HepG2 (cell line): Measurements from ENCODE around the gene SEMA3E. TPM values are rescaled to one million over a fixed set of nuclear protein-coding genes. Genes with fewer than 3 reads are reported as not detected.

Source experiments
- ATAC-seq: fragments of 200-7000 bp; cut with Tn5 transposase; 3 replicates; pipeline ENCODE4 v1.9.1; 2020; ENCODE audit warnings: mild to moderate bottlenecking, moderate library complexity
- BruUV-seq: library from RNA; stranded (reverse); fragments of 400-500 nt; replicated peaks from 2 replicates; lab custom pipeline; 2021; lab: Mats Ljungman, UMichigan
- CTCF ChIA-PET: fragments of 300-600 bp; formaldehyde crosslinking; extraction: SDS; loops from one replicate; lab custom pipeline; 2021; ENCODE audit warnings: low total read pairs, inconsistent platforms, low intra/inter-chr PET ratio; lab: Yijun Ruan, JAX
- POLR2A ChIA-PET: fragments of 350-600 bp; sonication (Branson Sonifier 250); formaldehyde crosslinking; loops from one replicate; lab custom pipeline; 2020; ENCODE audit warnings: antibody characterized with exemption, inconsistent platforms; lab: Yijun Ruan, JAX
- DNase-seq: peaks from one replicate; pipeline ENCODE4 v3.0.0-alpha.2; 2015; ENCODE audit warnings: low spot score
- FAIRE-seq: peaks from 3 replicates; lab custom pipeline; 2011; peaks lifted over from hg19 to GRCh38; lab: Jason Lieb, UNC
- H2AFZ ChIP-seq: one replicate; pipeline ENCODE4 v1.6.1; 2011; ENCODE audit warnings: low read length, inconsistent platforms
- H3K27ac ChIP-seq: fragments of 300-600 bp; 3 replicates; pipeline ENCODE4 v1.8.0; 2011; ENCODE audit warnings: mixed run types, mild to moderate bottlenecking, mixed read lengths, low read length, inconsistent platforms; ENCODE audit not compliant: insufficient read depth; ENCODE audit errors: extremely low read length
- H3K27me3 ChIP-seq, 2 experiments: fragments of 200-600 bp in 1 of 2; 2 replicates in 1 of 2; 3 replicates in 1 of 2; pipeline versions ENCODE4 v1.6.0 to v1.8.0; 2011; ENCODE audit warnings: low read length in 2 of 2, mild to moderate bottlenecking in 2 of 2, moderate library complexity in 2 of 2, inconsistent platforms in 1 of 2; ENCODE audit not compliant: insufficient read depth in 2 of 2, control insufficient read depth in 1 of 2
- H3K36me3 ChIP-seq, 2 experiments: fragments of 200-600 bp in 1 of 2; replicated peaks in 1 of 2; 2 replicates in 1 of 2; 3 replicates in 1 of 2; pipeline versions ENCODE4 v1.5.1 to v1.8.0; 2011; ENCODE audit warnings: low read length in 2 of 2, inconsistent platforms in 1 of 2; ENCODE audit not compliant: insufficient read depth in 2 of 2, control insufficient read depth in 1 of 2
- H3K4me1 ChIP-seq: 2 replicates; pipeline ENCODE4 v1.5.1; 2012; ENCODE audit warnings: low read length, inconsistent platforms; ENCODE audit not compliant: insufficient read depth
- H3K4me2 ChIP-seq: 2 replicates; pipeline ENCODE4 v1.6.0; 2011; ENCODE audit warnings: low read depth, low read length, inconsistent platforms
- H3K4me3 ChIP-seq, 3 experiments: fragments of 200-600 bp in 1 of 3; sonication (generic), shearing (Covaris generic) in 1 of 3; replicated peaks in 1 of 3; 2 replicates each; pipeline ENCODE4 v1.5.1; 2011 to 2016; ENCODE audit warnings: low read length in 3 of 3, inconsistent platforms in 2 of 3, low read depth in 2 of 3, mild to moderate bottlenecking in 2 of 3, control low read depth in 1 of 3, mixed read lengths in 1 of 3; ENCODE audit not compliant: insufficient read depth in 1 of 3
- H3K79me2 ChIP-seq: one replicate; pipeline ENCODE4 v1.6.1; 2011; ENCODE audit warnings: low read length, inconsistent platforms; ENCODE audit not compliant: insufficient read depth
- H3K9ac ChIP-seq: 2 replicates; pipeline ENCODE4 v1.6.0; 2011; ENCODE audit warnings: mild to moderate bottlenecking, low read depth, low read length, inconsistent platforms; ENCODE audit not compliant: insufficient read depth
- H3K9me3 ChIP-seq: 2 replicates; pipeline ENCODE4 v1.5.1; 2012; ENCODE audit warnings: mild to moderate bottlenecking, low read length
- H4K20me1 ChIP-seq: 2 replicates; pipeline ENCODE4 v1.6.0; 2011; ENCODE audit warnings: inconsistent platforms, mild to moderate bottlenecking, low read length, moderate library complexity; ENCODE audit not compliant: insufficient read depth
- NFIC ChIP-seq: IDR thresholded peaks from 2 replicates; pipeline ENCODE4 v1.6.1; 2012; ENCODE audit warnings: mild to moderate bottlenecking, low read length, inconsistent platforms
- SP140L ChIP-seq: sonication (generic); formaldehyde crosslinking; IDR thresholded peaks from 2 replicates; pipeline ENCODE4 v1.4.0; 2020; ENCODE audit warnings: missing genetic modification reagents, borderline replicate concordance
- TAF1 ChIP-seq: sonication (generic); formaldehyde crosslinking; IDR thresholded peaks from 2 replicates; pipeline ENCODE4 v1.4.0; 2020; ENCODE audit warnings: missing genetic modification reagents
- TBP ChIP-seq: sonication (generic); formaldehyde crosslinking; IDR thresholded peaks from 2 replicates; pipeline ENCODE4 v1.5.0; 2020; ENCODE audit warnings: missing genetic modification reagents
- THYN1 ChIP-seq: sonication (generic); formaldehyde crosslinking; IDR thresholded peaks from 2 replicates; pipeline ENCODE4 v1.8.1; 2023; ENCODE audit warnings: low read depth, mild to moderate bottlenecking, moderate library complexity, missing genetic modification reagents, borderline replicate concordance
- ZFP82 ChIP-seq: sonication (generic); formaldehyde crosslinking; IDR thresholded peaks from 2 replicates; pipeline ENCODE4 v1.5.1; 2020; ENCODE audit warnings: mild to moderate bottlenecking, missing genetic modification reagents, borderline replicate concordance
- ZNF569 ChIP-seq: sonication (generic); formaldehyde crosslinking; IDR thresholded peaks from 2 replicates; pipeline ENCODE4 v1.5.0; 2020; ENCODE audit warnings: mild to moderate bottlenecking, missing genetic modification reagents, moderate library complexity, borderline replicate concordance
- ZNF746 ChIP-seq: sonication (generic); formaldehyde crosslinking; IDR thresholded peaks from 2 replicates; pipeline ENCODE4 v1.8.0; 2022; ENCODE audit warnings: mild to moderate bottlenecking, missing genetic modification reagents
- ZNF891 ChIP-seq: sonication (generic); formaldehyde crosslinking; IDR thresholded peaks from 2 replicates; pipeline ENCODE4 v1.5.0; 2020; ENCODE audit warnings: mild to moderate bottlenecking, missing genetic modification reagents
- WGBS: methylation state at CpG from one replicate; pipeline ENCODE4 v1.1.6; 2017; ENCODE audit warnings: low lambda C conversion rate; 5-methylcytosine and 5-hydroxymethylcytosine counted together
- in situ Hi-C: cut with HindIII; loops from 2 replicates; pipeline ENCODE4 v1.10.0; 2017; ENCODE audit warnings: low pct_unique_long_range_greater_than_20kb; ENCODE audit not compliant: extremely low pct_ligation_motif_present
- intact Hi-C: fragments of 100-400 bp; cut with micrococcal nuclease; formaldehyde crosslinking; loops from one replicate; pipeline ENCODE4 v1.10.0; 2022; ENCODE audit not compliant: unreplicated experiment
- polyA plus RNA-seq, 8 experiments: library from polyadenylated mRNA; depleted of rRNA in 3 of 8; stranded (reverse) in 7 of 8; unstranded in 1 of 8; fragments of >200 nt; fragmentation: Illumina TruSeq in 4 of 8; extraction: Trizol in 4 of 8; gene quantifications; 2 replicates each; pipeline versions ENCODE4 v1.2.1 to v1.2.3, GENCODE V29; 2011 to 2016; ENCODE audit warnings: low read depth in 4 of 8, missing spikeins in 1 of 8, mixed read lengths in 1 of 8; ENCODE audit not compliant: insufficient read depth in 1 of 8
- total RNA-seq, 5 experiments: library from RNA; depleted of rRNA; stranded (reverse); fragments of >200 nt; fragmentation: Illumina TruSeq; extraction: Trizol; gene quantifications; 2 replicates each; pipeline ENCODE4 v1.2.3, GENCODE V29; 2016; ENCODE audit warnings: low read depth in 1 of 5
- TF ChIP-seq, protein P1 (sequence below): sonication (generic); formaldehyde crosslinking; IDR thresholded peaks from 2 replicates; pipeline ENCODE4 v1.4.0; 2020; ENCODE audit warnings: low read depth, mild to moderate bottlenecking, missing genetic modification reagents
- TF ChIP-seq, protein P2 (sequence below): sonication (generic); formaldehyde crosslinking; IDR thresholded peaks from 2 replicates; pipeline ENCODE4 v1.4.0; 2020; ENCODE audit warnings: missing genetic modification reagents
- TF ChIP-seq, protein P3 (sequence below): sonication (generic); formaldehyde crosslinking; IDR thresholded peaks from 2 replicates; pipeline ENCODE4 v1.4.0; 2020; ENCODE audit warnings: missing genetic modification reagents

SEMA3E gene
- total and polyA plus RNA-seq, 2 of the 13 experiments (the other 11 are each of a cell fraction or from before 2014, with no cell fraction given), result not detected

DNA sequence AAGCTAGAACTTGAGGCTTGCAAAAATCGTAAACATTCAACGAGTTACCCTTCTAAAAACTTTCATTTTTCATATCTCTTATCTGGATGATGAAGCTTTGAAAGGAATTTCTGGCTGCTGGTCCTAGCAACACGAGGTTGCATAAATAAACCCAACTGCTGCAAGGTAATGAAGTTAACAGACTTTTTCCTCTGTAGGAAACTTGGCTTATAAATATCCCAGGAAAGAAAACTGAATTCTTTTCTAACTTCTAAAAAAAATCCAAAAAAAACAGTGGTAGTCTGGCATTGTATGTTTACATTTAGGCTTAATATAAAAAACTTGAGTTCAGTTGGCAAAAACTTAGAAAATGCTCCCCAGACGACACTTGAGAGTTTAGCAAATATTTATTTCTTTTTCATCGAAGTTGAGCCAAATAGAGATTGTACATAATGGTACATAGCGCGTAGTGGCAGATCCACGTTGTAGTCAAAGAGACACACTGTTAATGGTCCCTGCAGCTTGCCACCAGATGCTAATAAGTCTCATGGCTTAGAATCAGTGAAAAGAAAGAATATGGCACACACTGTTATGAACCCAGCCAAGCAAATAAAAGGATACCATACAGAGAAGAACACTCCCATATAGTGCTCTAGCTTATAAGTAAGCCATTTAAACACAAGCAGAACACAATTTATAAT, 285.9 kb downstream of the SEMA3E start:
- CTCF ChIA-PET, result no interaction called here
- no peaks in the 10 kb centered on the region for H3K36me3 ChIP-seq
- no peaks in the 10 kb centered on the region for H3K79me2 ChIP-seq
- no peak overlapping the region for H3K4me3 ChIP-seq
- H3K9me3 ChIP-seq, result no peaks in the 10 kb centered on the region
- H2AFZ ChIP-seq, result no peak overlapping the region
- no peak for ATAC-seq
- no peak for FAIRE-seq
- no peak overlapping the region for H3K27ac ChIP-seq
- POLR2A ChIA-PET, result no interaction called here
- H3K27me3 ChIP-seq, result no peaks in the 10 kb centered on the region
- H3K4me1 ChIP-seq, result no peaks in the 10 kb centered on the region
- in situ Hi-C loops, result no loop called here
- no peak for DNase-seq
- BruUV-seq, result no TSS peak
- 24% methylated on average over 8 of the region's 8 CpGs for WGBS
- intact Hi-C loops, result no loop called here
- no peak overlapping the region for H3K4me2 ChIP-seq
- H3K9ac ChIP-seq, result no peak overlapping the region
- no peaks in the 10 kb centered on the region for H4K20me1 ChIP-seq
- TF ChIP-seq ZNF746 (CRISPR knock-in tag) (no peak), NFIC (no peak), ZNF569 (no peak), ZFP82 (CRISPR knock-in tag) (no peak), THYN1 (CRISPR knock-in tag) (no peak), SP140L (CRISPR knock-in tag) (no peak), TBP (CRISPR knock-in tag) (no peak), ZNF891 (CRISPR knock-in tag) (no peak), TAF1 (CRISPR knock-in tag) (no peak)
- TF ChIP-seq, protein P1, sequence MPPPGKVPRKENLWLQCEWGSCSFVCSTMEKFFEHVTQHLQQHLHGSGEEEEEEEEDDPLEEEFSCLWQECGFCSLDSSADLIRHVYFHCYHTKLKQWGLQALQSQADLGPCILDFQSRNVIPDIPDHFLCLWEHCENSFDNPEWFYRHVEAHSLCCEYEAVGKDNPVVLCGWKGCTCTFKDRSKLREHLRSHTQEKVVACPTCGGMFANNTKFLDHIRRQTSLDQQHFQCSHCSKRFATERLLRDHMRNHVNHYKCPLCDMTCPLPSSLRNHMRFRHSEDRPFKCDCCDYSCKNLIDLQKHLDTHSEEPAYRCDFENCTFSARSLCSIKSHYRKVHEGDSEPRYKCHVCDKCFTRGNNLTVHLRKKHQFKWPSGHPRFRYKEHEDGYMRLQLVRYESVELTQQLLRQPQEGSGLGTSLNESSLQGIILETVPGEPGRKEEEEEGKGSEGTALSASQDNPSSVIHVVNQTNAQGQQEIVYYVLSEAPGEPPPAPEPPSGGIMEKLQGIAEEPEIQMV (CRISPR knock-in tag), result no peak
- TF ChIP-seq, protein P2, sequence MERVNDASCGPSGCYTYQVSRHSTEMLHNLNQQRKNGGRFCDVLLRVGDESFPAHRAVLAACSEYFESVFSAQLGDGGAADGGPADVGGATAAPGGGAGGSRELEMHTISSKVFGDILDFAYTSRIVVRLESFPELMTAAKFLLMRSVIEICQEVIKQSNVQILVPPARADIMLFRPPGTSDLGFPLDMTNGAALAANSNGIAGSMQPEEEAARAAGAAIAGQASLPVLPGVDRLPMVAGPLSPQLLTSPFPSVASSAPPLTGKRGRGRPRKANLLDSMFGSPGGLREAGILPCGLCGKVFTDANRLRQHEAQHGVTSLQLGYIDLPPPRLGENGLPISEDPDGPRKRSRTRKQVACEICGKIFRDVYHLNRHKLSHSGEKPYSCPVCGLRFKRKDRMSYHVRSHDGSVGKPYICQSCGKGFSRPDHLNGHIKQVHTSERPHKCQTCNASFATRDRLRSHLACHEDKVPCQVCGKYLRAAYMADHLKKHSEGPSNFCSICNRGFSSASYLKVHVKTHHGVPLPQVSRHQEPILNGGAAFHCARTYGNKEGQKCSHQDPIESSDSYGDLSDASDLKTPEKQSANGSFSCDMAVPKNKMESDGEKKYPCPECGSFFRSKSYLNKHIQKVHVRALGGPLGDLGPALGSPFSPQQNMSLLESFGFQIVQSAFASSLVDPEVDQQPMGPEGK (CRISPR knock-in tag), result no peak
- TF ChIP-seq, protein P3, sequence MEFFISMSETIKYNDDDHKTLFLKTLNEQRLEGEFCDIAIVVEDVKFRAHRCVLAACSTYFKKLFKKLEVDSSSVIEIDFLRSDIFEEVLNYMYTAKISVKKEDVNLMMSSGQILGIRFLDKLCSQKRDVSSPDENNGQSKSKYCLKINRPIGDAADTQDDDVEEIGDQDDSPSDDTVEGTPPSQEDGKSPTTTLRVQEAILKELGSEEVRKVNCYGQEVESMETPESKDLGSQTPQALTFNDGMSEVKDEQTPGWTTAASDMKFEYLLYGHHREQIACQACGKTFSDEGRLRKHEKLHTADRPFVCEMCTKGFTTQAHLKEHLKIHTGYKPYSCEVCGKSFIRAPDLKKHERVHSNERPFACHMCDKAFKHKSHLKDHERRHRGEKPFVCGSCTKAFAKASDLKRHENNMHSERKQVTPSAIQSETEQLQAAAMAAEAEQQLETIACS, result no peak
